HG03469 (cell line): ENCODE measurements around the gene CDCA8.

Source experiments
- ATAC-seq: cut with Tn5 transposase; IDR thresholded peaks from one replicate; pipeline ENCODE4 v1.9.1; 2021; ENCODE audit warnings: mild to moderate bottlenecking, moderate library complexity, moderate number of reproducible peaks; ENCODE audit not compliant: unreplicated experiment

The CDCA8 gene

DNA sequence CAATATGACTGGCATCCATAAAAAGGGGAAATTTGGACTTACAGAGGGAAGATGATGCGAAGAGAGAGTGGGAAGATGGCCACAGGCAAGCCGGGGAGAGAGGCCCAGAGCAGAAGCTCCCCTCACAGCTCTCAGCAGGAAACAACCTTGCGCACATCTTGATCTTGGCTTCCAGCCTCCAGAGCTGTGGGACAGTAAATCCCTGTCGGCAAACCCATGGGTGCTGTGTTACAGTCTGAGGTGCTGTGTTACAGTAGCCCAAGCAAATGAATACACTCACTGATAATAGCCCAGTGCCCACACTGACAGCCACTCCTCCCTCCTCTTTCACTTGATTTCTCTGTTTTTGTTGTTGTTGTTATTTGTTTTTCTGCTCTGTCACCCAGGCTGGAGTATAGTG is 22.4 kb downstream of the CDCA8 start:
- ATAC-seq = no peak

DNA sequence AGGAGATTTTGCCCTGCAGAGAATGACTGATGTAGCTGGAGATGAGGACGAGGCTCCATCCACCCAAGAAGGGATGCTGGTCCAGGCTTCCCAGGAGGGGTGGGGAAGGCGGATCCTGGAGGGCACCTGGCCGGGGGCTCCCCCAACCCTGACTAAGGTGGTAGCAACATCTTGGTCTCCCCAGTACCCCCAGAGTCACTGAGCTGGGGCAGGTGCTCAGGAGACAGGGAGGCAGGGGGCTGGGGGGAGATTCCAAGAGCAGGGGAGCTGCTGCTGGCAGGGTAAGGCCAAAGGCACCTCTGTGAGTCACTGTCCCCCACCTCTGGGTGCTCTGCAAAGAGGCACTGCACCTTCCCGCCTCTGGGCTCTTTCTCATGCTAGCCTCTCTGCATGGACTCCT is 24.0 kb downstream of the CDCA8 start:
- no peak for ATAC-seq

DNA sequence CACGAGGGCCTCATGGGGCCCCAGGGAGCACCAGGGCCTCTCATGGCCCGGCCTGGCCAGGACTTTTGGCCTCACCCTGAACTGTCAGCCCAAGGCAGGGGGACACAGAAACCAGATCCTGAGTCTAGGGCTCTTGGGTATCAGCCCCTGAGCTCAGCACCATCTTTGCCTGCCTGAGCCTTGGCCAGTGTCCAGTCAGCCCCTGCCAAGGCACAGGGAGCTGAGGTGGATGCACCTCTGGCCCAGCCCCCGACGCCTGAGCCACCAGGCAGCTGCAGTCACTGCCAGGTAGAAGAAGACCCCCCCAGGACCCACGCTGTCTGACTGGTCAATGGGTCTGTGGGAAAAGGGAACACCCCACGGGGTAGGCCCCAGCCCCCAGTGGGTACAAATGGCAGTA is 25.3 kb downstream of the CDCA8 start:
- no peak for ATAC-seq

DNA sequence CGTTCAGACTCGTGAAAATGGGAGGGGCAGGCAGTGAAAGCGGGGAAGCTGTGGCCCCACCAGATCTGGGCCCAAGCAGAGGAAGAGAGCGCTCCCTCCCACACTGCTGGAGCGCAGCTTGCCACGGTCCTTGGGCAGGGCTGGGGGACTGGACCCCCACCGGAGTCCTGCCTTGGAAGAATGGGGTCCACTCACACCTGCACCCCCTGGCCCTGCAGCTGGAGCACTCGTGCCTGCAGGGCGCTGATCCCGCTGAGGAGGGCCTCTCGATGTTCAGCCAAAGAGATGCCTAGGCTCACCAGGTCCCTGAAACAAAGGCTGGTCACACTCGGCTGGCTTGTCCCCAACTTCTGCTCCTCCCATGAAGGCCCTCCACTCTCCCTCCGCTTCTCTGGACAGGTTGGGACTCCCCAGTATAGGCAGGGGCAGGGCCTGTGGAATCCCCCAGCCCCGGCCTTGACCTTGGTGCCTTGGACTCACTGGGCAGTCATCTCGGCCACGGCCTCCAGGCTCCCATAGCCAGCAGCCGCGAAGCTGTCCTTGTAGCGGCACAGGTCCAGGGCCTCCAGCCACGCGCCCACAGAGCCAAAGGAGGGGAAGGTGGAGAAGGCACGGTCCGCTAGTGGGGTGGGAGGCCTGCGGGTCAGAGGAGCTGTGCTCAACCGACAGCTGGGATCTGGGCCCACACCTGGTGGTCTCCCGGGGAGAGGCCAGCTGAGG is 26.0 kb downstream of the CDCA8 start:
- no peak for ATAC-seq

DNA sequence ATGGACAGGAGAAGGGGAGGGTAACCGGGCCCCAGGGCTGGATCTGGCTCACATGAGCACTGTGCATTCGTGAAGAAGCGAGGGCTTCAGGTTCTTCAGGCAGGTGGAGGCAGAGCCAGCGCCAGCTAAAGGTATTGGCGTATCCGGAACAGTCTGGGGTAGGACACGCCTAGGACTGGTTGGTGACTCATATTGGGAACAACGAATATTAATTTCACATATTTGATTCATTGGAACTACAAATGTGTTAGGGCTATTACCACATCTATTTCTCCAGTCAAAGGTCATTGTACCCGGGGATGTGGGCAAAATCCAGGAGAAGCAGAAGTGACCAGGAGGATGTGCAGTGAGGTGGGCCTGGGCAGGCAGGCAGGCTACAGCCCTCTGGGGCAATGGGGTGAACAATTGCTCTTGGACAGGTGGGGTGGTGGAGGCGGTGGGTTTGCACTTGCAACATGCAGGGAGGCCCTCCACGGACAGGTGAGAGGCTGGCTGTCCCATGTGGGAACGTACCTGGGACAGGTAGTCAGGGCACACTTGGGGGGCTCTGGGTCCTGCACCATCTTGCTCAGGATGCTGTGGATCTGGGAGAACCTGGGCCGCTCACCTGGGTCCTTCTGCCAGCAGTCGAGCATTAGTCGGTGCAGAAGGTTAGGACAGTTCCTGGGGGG is 26.7 kb downstream of the CDCA8 start:
- ATAC-seq = no peak

DNA sequence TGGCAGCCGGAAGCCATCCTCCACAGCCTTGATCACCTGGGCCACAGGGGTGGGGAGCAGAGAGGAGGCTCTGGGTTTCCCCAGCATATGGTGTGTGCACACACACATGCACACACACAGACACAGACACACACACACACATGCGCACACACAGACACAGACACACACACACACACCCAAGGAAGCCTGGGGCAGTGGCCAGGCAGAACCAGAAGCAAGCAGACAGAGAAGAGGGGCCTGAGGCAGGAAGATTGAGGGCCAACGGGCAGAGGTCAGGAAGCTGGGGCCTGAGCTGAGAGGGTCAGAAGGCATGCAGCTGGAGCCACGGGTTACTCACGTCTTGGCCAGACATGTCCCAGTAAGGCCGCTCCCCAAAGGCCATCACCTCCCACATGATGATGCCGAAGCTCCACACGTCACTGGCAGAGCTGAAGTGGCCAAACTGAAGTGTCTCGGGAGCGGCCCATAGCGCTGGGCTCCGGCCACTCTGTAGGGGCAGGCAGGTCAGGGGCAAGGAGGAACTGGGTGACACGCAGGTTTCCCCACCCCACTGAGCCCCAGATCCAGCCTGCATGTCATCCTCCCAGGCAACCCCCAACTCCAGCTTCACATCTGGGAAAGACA is 27.4 kb downstream of the CDCA8 start:
- no peak for ATAC-seq

DNA sequence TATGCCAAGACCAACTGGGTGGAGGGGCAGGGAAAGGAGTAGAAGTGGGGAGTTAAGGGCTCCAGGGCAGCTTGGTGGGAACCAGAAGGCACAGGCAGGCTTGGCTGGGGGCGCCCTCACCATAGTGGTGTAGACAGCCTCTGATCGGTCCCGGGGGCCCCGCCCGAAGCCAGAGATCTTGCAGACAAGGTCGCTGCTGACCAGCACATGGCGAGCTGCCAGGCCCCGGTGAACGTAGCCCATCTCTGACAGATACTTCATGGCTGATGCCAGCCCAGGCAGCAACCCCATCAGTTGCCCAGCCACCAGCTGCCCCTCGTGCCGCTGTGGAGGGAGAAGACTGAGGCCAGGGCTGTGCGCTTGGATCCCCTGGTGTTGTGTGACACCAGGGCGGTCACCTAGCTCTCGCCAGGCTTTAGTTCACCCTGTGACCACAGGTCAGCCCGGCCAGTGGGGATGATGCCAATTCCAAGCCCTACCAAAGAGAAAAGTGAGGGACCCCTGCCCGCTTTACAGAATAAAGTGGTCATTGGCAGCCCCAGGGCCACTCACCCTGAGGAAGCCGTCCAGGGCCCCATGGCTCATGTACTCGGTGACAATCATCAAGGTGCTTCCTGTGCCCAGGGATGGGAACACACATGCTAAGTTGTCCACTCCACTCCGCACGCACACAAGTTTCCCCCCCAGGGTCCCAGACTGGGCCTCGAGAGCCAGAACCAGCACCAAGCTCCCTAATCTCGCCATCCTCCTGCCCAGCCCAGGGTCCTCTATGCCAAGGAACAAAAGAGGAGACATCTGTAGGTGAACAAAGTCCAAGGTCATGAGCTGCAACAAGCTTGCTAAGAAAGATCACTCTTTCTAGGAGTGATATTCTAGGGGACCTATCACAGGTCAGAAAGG is 28.2 kb downstream of the CDCA8 start:
- ATAC-seq = no peak

DNA sequence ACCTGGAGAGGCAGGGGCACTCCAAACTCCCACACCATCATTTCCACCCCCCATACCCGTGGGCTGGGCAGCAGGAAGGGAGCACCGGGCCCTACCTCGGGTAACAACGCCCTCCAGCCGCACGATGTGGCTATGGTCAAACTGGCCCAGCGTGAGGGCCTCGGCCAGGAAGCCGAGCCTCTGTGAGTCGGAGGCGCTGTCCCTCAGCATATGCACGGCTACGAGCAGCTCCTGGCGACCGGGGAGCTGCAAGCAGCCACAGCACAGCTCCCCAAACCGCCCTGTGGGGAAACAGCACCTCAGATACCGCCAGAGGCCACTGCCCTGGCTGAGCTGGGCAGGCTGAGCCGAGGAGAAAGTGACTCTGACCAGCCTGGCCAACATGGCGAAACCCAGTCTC is 29.2 kb downstream of the CDCA8 start:
- ATAC-seq = no peak

DNA sequence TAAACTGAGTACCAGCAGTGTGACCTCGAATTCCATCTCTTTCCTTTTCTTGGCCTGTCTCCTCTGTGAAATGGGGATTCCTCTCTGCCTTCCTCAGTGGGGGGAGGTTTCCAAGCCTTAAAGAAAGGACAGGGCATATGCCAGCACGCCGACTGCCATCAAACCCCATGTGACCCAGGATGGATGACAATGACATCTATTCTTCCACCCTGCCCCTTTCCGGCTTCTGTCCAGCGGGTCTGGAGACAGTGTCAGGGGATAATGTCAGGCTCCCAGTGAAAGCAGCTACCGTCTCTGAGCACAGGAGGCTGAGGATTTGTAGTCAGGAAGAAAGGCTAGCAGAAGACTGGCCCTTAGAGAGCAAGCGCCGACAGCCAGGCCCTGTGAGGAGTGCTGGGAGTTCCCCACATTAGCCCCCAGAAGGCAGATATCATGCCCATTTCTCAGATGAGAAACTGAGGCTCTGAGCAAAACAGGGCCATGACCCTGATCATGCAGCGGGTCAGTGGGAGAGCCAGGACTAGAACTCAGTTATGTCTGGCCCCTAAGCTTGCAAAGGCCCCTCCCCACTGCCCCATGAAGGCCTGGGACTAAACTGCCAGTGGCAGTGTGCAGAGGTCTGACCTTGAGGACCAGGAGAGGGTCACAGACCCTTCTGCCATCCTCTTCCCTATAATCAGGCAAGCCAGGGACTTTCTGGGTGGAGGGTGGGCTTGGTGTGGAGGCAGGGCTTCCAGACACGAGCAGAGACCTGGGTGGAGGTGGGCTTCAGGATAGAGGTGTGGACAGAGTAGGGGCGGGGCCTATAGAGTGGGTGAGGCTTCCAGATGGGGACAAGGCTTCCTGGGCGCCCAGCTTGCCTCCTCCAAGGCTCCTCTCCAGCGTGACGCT is 30.1 kb downstream of the CDCA8 start:
- ATAC-seq = no peak

DNA sequence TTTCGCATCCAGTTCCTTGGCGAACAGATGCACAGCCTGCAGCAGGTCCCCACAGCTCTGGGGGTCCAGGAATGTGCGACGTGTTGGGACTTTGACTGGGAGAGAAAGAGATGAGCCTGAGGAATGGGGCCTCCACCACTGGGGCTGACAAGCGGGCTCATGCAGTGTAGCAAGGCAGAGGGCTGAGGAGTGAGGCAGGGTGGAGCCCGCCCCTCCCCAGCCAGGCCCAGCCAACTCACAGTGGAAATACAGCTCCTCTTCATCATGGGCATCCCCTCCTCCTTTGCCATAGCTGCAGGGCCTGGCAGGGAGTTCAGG is 30.7 kb downstream of the CDCA8 start:
- ATAC-seq = no peak

DNA sequence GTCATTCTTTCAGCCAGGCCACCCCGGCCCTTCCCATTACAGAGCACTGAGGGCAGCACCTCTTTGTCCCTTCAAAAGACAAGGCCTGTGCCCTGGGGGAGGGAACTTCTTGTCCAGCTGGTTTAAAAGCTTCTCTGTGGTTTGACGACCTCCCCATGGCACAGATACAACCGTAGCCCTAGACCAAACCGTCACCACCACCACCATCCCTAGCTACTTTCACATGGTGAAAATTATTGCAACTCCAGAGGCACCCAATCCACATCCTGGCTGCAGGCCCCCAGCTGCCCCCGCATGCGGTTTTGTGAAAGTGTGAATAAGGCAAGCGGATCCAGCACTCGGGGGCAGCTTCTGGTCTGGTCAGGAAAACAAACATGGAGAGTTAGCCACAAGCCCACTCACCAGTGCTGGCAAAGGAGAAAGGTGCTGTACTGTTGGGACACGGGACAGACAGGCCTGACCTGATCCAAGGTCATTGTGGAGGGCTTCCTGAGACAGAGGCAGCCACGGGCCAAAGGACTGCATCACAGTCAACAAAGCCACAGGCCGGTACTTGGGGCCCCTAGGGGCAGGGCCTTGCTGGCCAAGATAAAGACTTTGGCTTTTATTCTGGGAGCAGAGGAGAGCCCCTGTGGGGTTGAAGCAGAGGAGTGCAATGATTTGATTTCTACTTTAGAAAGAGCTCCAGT is 31.2 kb downstream of the CDCA8 start:
- ATAC-seq = no peak

DNA sequence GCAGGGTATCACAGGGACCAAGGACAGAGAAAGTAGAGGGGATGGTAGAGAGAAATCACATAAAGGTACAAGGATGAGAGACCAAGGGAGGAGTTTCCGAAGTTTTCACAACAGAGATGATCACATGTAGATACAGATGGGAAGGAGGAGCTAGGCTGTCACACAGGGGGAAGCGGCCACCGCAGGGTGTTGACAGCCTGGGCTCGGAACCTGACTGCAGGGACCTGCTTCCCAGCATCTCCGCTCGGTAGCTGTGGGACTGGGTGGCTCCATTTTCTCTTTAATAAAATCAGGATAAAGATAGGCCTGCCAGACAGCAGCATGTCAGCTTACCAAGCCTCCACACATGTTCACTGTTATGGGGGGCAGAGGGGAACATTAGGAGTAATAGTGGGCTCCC is 32.3 kb downstream of the CDCA8 start:
- no peak for ATAC-seq

DNA sequence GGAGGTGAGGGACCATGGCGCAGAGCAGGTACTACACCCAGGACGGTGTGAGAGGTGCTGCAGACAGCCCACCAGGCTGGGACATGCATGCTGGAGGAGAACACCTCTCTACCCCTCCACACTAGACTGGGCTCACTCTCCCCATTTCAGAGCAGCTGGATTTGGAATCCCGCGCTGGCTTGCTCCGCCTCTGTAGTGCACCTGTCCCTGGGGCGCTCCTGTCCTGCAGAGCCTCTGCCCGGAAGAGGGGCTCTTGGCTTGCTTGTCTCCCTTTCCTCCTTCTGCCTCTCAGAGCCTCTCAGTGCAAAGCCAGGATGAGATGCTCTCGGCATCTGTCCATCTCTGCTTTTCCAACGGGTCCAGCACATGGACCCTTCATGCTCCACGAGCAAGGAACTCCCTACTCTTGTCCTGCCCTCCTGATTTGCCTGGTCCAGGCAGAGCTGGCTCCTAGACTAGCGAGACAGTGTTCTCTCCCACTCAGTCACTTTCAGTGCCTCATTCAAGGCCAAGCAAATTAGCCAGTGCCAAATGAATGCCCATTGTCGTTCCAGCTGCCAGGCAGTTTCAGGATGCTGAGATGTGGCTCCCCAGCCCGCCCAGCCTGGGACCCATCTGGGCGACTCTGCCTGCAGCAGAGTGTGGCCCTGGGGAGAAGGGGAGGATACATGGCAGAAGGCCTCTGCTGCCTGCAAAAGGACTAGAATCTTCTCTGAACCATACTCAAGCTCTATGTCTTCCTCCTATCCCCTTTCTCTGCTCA is 33.7 kb downstream of the CDCA8 start:
- ATAC-seq = no peak

DNA sequence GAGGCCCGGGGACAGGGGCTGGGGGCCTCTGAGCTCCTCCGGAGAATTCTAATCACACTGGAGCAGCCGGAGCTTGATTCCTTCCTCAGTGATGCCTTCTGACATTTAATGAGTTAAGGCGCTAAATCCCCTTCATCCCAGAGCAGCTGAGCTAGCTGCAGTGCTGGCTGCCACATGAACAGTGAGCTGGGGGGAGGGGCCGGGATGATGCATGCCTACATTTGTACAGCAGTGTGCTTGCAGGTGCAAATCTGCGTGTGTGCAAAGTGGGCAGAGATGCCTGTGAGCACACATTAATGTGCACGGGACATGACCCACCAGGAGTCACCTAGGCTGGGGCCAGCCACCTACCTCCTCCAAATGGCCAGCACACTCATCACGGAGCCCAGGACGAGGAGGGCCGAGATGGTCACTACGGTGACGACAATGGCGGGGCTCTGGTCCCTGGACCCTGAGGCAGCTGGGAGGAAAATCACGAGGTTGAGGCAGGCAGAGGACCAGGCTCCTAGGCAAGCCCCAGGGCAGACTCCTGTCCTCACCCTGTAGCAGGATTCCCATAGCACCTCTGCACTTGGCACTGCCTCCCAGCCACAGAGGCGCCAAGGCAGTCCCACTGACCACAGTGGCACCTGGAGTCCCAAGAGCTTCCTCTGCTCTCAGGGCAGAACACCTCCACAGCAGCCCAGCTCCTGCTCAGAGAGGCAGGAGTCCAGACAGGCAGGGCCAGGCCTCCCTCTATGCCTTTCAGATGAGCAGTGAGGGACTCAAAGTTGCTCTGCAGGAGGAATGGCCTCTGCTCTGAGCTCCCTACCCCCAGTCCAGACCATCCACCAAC is 34.7 kb downstream of the CDCA8 start:
- no peak for ATAC-seq

DNA sequence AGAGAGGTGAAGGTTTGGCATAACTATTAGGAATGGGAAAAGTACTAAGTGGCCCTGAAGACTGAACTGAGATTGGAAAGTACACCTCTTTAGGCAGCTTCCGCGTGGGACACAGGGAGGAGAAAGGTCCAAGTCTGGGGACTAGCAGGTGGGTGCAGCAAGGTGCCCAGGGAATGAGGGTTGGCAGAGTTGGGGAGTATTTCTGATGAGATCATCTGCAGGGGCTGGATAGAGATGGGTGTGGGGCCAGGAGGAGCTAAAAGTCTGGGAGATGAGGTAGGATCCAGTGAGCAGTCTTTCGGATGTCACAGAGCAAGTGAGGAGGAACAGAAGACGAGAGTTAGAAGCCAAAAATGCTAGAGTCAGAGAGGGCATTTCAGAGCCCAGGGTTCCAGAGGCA is 36.1 kb downstream of the CDCA8 start:
- no peak for ATAC-seq

DNA sequence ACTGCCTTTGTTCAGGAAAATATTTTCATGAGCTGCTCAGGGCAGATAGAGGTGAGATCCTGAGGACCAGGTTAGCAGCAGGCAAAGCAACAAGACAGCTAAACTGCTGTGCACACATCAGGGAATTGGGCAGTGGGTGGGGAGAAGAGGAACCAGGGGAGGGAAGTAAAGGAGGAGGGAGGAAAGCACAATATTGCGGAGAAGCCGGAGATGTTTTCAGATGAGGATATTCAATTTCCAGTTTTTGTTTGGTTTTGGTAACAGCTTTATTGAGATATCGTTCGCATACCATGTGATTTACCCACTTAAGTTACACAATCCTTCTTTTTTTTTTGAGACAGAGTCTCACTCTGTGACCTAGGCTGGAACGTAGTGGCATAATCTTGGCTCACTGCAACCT is 38.1 kb downstream of the CDCA8 start:
- ATAC-seq = no peak

DNA sequence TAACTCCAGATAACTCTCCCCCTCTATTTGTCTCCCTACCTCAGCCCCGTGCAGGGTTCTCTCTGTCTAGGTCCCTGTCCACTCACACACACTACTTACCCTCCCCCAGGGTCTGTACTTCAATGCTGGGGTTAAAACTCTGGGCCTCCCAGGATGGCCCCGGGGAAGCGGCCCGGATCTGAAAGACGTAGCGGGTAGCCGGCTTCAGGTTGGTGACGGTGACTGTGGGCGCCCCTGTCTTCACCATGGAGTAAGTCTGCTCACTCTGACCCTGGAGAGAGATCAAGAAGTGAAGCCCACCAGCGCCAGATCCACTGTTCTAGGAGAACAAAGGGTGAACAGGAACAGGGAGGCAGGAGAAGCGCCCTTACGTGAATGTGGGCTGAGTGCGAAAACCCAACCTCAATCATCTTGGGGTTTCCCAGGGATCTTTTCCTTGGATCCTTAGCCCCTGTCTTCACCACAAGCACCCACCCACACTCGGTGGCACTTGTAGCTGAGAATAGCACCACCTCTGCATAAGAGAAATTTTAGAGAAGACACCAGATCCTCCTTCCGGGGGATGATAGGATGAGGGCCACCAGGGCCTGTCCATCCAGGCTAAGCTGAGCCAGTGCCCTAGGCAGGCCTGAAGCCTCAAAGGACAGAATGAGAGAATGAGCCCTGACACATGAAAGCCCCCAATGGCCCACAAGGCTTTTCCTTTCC is 39.1 kb downstream of the CDCA8 start:
- no peak for ATAC-seq
